Esophagus squamous epithelium (tissue), 4 donors: ENCODE data around the gene LILRA6.

Source experiments
- POLR2A ChIP-seq, 4 donors: fragments of 450-650 bp; IDR thresholded peaks; one replicate each; pipeline ENCODE4 v1.6.1; 2017; ENCODE audit warnings: antibody characterized with exemption in 4 of 4, mild to moderate bottlenecking in 4 of 4, moderate library complexity in 3 of 4
- TF ChIP-seq, protein P1 (sequence below), 6 experiments: fragments of 450-650 bp in 4 of 6; fragments of 200-600 bp in 2 of 6; sonication (generic) in 2 of 6; IDR thresholded peaks; one replicate each; pipeline ENCODE4 v1.5.1; 2016 to 2019; ENCODE audit warnings: antibody characterized with exemption in 6 of 6, mild to moderate bottlenecking in 4 of 6, moderate library complexity in 4 of 6

GRCh38 chr19:54197121-54197520 is 45.5 kb downstream of the LILRA6 start:
- TF ChIP-seq, protein P1, sequence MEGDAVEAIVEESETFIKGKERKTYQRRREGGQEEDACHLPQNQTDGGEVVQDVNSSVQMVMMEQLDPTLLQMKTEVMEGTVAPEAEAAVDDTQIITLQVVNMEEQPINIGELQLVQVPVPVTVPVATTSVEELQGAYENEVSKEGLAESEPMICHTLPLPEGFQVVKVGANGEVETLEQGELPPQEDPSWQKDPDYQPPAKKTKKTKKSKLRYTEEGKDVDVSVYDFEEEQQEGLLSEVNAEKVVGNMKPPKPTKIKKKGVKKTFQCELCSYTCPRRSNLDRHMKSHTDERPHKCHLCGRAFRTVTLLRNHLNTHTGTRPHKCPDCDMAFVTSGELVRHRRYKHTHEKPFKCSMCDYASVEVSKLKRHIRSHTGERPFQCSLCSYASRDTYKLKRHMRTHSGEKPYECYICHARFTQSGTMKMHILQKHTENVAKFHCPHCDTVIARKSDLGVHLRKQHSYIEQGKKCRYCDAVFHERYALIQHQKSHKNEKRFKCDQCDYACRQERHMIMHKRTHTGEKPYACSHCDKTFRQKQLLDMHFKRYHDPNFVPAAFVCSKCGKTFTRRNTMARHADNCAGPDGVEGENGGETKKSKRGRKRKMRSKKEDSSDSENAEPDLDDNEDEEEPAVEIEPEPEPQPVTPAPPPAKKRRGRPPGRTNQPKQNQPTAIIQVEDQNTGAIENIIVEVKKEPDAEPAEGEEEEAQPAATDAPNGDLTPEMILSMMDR (IDR thresholded peaks at IDR 0.05): no peak
- TF ChIP-seq POLR2A (IDR thresholded peaks at IDR 0.05): no peak
